Esophagus squamous epithelium (tissue), 5 donors: ENCODE data around the gene CDH18. TPM values are rescaled to one million over a fixed set of nuclear protein-coding genes. Genes with fewer than 3 reads are reported as not detected.

ENCODE experiments used
- DNase-seq: peaks from one replicate; lab custom pipeline; 2025; lab: John Stamatoyannopoulos, UW
- H3K27ac ChIP-seq, 4 donors: fragments of 200-600 bp; sonication (generic); one replicate each; pipeline ENCODE4 v1.5.1; 2016 to 2019; ENCODE audit warnings: mild to moderate bottlenecking in 1 of 4
- H3K27me3 ChIP-seq, 4 donors: fragments of 200-600 bp; sonication (generic); 1 replicate in 3 of 4; 2 replicates in 1 of 4; pipeline versions ENCODE4 v1.5.1 to v1.6.0; 2017 to 2021; ENCODE audit warnings: antibody characterized with exemption in 1 of 4
- H3K36me3 ChIP-seq, 3 donors: fragments of 200-600 bp; sonication (generic); one replicate each; pipeline ENCODE4 v1.5.1; 2016 to 2019
- H3K4me1 ChIP-seq, 3 donors: fragments of 200-600 bp; sonication (generic); one replicate each; pipeline ENCODE4 v1.5.1; 2017 to 2019
- H3K4me3 ChIP-seq, 4 donors: fragments of 200-600 bp; sonication (generic); 1 replicate in 3 of 4; 2 replicates in 1 of 4; pipeline ENCODE4 v1.5.1; 2016 to 2019; ENCODE audit warnings: mild to moderate bottlenecking in 2 of 4, moderate library complexity in 1 of 4
- H3K9me3 ChIP-seq, 3 donors: fragments of 200-600 bp; sonication (generic); one replicate each; pipeline ENCODE4 v1.5.1; 2016 to 2019
- CTCF ChIP-seq, 6 experiments: fragments of 450-650 bp in 4 of 6; fragments of 200-600 bp in 2 of 6; sonication (generic) in 2 of 6; IDR thresholded peaks; one replicate each; pipeline ENCODE4 v1.5.1; 2016 to 2019; ENCODE audit warnings: antibody characterized with exemption in 6 of 6, mild to moderate bottlenecking in 4 of 6, moderate library complexity in 4 of 6
- POLR2A ChIP-seq, 4 donors: fragments of 450-650 bp; IDR thresholded peaks; one replicate each; pipeline ENCODE4 v1.6.1; 2017; ENCODE audit warnings: antibody characterized with exemption in 4 of 4, mild to moderate bottlenecking in 4 of 4, moderate library complexity in 3 of 4
- WGBS, 2 donors: methylation state at CpG; one replicate each; pipeline ENCODE4 v1.1.5; 2018; 5-methylcytosine and 5-hydroxymethylcytosine counted together
- intact Hi-C: fragments of 100-400 bp; cut with DNase I; formaldehyde crosslinking; loops from one replicate; pipeline ENCODE4 v1.15.0; 2022
- total RNA-seq, 4 donors: library from RNA; depleted of rRNA; stranded (reverse); fragments of >200 nt; gene quantifications; one replicate each; pipeline ENCODE4 v1.1.0, GENCODE V29; 2016
- donor health status: DM: yes; HTN: yes; CAD: no.

CDH18 gene
- total RNA-seq, 4 donors from 2014 or later, result not detected

GRCh38 chr5:19625562-19625961, 362.4 kb downstream of the CDH18 start:
- TF ChIP-seq CTCF (IDR thresholded peaks at IDR 0.05) (no peak), POLR2A (IDR thresholded peaks at IDR 0.05) (no peak)
- WGBS, 2 donors, result 60 to 63% methylated on average over 3 of the region's 3 CpGs
- intact Hi-C loops, result no loop called here
- Histone ChIP-seq H3K36me3 (no peaks in the 10 kb centered on the region), H3K27ac (no peak overlapping the region), H3K9me3 (no peaks in the 10 kb centered on the region), H3K27me3 (no peaks in the 10 kb centered on the region), H3K4me1 (no peaks in the 10 kb centered on the region), H3K4me3 (no peak overlapping the region)
- no peak for DNase-seq

- intact Hi-C loops, result no loop called here
- no peak for DNase-seq
- TF ChIP-seq POLR2A (IDR thresholded peaks at IDR 0.05), result no peak
- TF ChIP-seq CTCF (IDR thresholded peaks at IDR 0.05), result no peak
These were observed 368.4 kb downstream of the CDH18 start for GRCh38 chr5:19619571-19619970.

GRCh38 chr5:19616701-19617215, 371.2 kb downstream of the CDH18 start:
- no peak overlapping the region for H3K4me3 ChIP-seq
- intact Hi-C loops, result no loop called here
- 87 to 90% methylated on average over 4 of the region's 4 CpGs for WGBS, 2 donors
- no peaks in the 10 kb centered on the region for H3K9me3 ChIP-seq
- TF ChIP-seq POLR2A (IDR thresholded peaks at IDR 0.05), result no peak
- TF ChIP-seq CTCF (IDR thresholded peaks at IDR 0.05), result no peak
- no peaks in the 10 kb centered on the region for H3K27me3 ChIP-seq
- no peaks in the 10 kb centered on the region for H3K36me3 ChIP-seq
- no peaks in the 10 kb centered on the region for H3K4me1 ChIP-seq
- DNase-seq, result no peak
- no peak overlapping the region for H3K27ac ChIP-seq

More at GRCh38 chr5:19619571-19619970, 368.4 kb downstream of the CDH18 start:
- Histone ChIP-seq H3K27ac (no peak overlapping the region), H3K36me3 (no peaks in the 10 kb centered on the region), H3K9me3 (no peaks in the 10 kb centered on the region), H3K4me1 (no peaks in the 10 kb centered on the region), H3K4me3 (no peak overlapping the region), H3K27me3 (no peaks in the 10 kb centered on the region)
- WGBS, 2 donors, result 76 to 80% methylated on average over 2 of the region's 2 CpGs

GRCh38 chr5:19615661-19616060, 372.3 kb downstream of the CDH18 start:
- Histone ChIP-seq H3K4me1 (no peaks in the 10 kb centered on the region), H3K9me3 (no peaks in the 10 kb centered on the region), H3K27me3 (no peaks in the 10 kb centered on the region), H3K36me3 (no peaks in the 10 kb centered on the region), H3K27ac (no peak overlapping the region), H3K4me3 (no peak overlapping the region)
- WGBS, 2 donors, result 54 to 61% methylated on average over 1 of the region's 1 CpG
- intact Hi-C loops, result no loop called here
- no peak for DNase-seq
- TF ChIP-seq POLR2A (IDR thresholded peaks at IDR 0.05), result no peak
- no peak for TF ChIP-seq CTCF (IDR thresholded peaks at IDR 0.05)

- Histone ChIP-seq H3K4me3 (no peak overlapping the region), H3K9me3 (no peaks in the 10 kb centered on the region), H3K27ac (no peak overlapping the region), H3K4me1 (no peaks in the 10 kb centered on the region), H3K27me3 (no peaks in the 10 kb centered on the region), H3K36me3 (no peaks in the 10 kb centered on the region)
- TF ChIP-seq CTCF (IDR thresholded peaks at IDR 0.05), result no peak
- no peak for TF ChIP-seq POLR2A (IDR thresholded peaks at IDR 0.05)
- no peak for DNase-seq
- WGBS, 2 donors, result 62 to 66% methylated on average over 4 of the region's 4 CpGs
- intact Hi-C loops, result no loop called here
These were observed 372.9 kb downstream of the CDH18 start for GRCh38 chr5:19615071-19615470.
